Effector CD4-positive, alpha-beta T cell (primary cell): ENCODE measurements around the gene AICDA.
"Not testable (repeated sequence)": the region's sequence is repeated elsewhere in the genome, so short reads cannot be mapped to it uniquely, and the experiment has no call there.

ENCODE experiments used
- DNase-seq: peaks from one replicate; pipeline ENCODE4 v3.0.0-alpha.2; 2020

The AICDA gene

DNA sequence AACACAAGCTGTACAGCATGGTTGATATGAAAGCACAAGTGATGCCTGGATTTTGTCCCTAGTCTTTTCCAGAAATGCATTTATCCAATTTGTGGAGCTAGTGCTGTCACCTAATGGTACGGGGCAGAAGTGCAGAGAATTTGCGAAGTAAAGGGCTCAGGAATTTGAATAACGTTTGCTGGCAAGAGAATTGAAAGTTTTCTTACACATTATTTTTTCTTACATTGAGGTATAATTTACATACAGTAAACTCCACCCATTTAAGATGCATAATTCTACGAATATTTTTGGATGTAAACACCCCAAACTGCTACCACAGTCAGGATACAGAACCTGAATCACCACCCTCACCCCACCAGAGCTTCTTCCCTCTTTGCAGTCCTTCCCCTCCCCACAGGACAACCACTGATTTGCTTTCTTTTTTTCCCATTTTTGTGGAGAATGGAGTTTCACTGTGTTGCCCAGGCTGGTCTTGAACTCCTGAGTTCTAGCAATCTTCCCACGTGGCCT lies 3.5 kb downstream of the AICDA start:
- no peak for DNase-seq

DNA sequence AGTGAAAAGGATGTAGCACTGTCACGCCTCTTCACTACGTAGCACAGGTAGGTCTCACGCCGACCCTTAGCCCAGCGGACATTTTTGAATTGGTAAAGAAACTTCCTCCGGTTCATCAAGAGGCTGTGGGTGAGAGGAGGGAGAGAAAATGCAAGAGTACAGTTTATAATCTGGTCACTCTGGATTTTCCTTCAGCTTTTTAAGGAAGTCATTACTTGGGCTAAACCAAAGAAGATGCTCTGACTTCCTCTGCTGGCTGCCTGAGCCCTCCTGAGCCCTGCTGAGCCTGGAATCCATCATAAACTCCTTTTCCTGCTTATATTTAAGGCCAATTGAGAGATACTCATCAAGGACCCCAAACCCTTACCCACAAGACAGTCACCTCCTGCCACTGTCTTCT lies 5.8 kb downstream of the AICDA start:
- no peak for DNase-seq

DNA sequence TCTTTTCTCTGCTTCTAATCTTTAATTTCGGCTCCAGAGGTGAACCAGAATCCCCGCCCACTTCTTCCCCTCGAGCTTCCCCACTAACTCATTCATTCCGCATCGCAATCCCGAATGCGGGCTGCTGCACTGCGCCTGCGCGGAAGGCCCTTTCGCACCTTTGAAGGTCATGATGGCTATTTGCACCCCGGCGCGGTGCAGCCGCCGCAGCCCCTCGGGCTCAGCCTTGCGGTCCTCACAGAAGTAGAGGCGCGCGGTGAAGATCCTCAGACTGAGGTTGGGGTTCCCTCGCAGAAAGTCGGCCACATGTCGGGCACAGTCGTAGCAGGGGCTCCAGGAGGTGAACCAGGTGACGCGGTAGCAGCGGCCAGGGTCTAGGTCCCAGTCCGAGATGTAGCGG lies 7.6 kb downstream of the AICDA start:
- DNase-seq = no peak

DNA sequence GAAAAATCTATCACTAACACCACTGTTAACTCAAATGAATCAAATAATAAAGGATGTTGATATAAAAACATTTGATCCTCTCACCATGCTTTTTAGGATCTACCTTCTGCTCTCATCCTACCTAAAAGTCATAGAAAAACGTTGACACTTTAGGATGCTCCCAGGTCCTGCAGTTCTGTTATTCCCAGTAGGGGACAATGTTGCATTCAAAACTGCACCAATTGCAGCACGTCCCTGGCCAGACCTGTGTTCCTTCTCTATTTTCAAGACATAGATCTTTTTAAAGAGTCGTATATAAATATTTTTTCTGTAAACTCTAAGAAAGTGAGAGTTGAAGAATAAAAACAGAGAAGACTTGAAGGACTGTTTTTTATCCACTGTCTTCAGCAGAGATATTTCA lies 8.8 kb downstream of the AICDA start:
- no peak for DNase-seq

DNA sequence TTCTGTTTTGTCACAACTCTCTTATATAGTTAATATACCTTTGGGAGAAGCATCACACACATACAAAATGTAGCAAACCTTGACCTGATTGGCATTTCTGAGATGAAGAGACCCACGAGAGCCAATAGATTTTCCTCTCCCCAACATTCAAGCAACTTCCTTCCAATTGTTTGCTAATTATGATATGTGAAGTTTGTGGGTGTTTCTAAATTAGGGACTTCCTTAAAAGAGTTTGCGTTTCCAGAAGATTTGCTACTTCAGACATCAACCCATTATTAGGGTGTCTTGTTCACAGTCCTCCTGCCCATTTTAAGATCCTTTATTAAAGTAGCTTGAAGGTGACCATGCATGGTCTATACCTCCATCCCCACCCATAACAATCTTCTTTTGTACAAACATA lies 9.4 kb downstream of the AICDA start:
- no peak for DNase-seq

DNA sequence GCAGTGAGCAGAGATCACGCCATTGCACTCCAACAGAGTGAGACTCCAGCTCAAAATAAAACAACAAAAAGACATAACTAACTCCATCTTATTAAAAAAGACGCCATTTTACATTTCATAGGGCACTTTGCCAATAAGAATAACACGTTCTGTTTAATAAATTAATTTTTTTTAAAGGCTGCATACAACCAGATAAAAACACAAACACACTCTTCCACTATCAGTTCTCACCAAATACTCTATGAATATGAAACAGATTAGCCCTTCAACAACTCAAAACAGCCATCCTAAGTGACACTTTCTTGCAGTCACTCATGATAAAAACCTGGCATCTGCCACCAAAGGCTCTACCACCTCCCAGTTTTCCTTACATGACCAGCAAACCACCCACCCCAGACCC lies 16.1 kb downstream of the AICDA start:
- DNase-seq = no peak

DNA sequence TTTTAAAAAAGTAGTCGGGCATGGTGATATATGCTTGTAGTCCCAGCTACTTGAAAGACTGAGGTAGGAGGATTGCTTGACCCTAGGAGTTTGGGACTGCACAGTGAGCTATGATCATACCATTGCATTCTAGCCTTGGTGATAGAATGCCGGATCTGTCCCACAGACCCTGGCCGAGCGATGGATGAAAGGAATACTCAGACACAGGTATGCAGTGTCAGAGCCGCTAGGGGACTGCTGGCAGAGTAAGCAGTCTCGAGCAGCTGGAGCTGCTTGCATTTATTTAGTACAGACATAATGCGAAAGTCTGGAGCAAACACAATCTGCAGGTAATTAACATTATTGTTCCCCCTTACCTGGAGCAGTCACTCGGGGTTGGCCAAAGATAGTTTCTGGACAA lies 18.6 kb downstream of the AICDA start:
- no peak for DNase-seq

DNA sequence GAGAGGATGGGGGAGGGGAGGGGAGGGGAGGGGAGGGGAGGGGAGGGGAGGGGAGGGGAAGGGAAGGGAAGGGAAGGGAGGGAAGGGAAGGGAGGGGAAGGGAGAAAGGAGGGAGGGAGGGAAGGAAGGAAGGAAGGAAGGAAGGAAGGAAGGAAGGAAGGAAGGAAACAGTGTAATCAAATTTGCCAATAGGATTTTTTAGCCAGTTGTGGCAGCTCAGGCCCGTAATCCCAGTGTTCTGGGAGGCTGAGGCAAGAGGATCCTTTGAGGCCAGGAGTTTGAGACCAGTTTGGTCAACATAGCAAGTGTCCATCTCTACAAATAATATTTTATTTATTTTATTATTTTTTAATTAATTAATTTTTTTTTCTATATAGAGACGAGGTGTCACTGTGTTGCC lies 19.4 kb downstream of the AICDA start:
- DNase-seq = no peak

DNA sequence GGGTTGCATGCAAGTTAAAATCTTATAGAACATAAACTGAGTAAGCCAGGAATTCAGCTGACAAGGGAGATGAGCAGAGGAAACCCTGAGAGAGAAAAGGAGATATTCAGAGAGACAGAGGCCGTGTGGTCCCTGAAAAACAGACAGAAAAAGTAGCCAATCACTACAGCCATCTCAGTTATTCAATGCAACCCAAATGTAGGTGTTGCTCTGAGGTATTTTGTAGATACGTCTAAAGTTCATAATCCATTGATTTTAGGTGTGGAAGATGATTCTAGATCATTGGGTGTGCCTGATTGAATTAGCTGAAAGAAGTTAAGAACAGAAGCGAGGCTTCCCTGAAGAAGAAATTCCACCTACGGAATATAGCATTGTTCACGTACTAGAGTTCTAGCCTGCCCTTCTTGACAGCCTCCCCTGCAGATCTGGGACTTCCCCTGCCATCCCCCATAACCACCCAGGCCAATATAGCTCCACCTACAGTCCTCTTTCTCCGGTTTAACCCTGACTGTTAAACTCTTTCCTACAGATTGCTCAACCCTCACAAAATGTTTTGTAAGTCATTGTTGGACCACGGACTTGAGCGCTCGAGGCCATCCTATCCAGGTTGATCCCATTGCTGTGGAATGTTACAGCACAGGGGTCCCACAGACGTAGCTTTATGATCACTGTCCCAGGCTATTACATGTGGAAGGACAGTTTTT lies 21.7 kb downstream of the AICDA start:
- no peak for DNase-seq

DNA sequence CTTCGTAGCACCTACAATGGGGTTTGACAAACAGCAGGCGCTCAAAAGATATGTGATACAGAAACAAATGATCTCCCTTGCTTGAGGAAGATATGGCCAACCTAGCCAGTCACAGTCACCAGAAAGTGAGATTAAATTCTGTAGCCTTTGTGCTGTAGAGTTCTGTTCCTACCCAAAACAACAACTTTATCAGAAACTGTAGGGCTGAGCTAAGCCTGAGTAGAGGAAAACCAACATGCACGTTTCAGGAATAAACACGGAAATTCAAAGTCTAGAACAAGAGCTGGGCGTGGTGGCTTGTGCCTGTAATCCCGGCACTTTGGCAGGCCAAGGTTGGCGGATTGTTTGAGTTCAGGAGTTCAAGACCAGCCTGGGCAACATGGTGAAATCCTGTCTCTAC lies 23.0 kb downstream of the AICDA start:
- no peak for DNase-seq

DNA sequence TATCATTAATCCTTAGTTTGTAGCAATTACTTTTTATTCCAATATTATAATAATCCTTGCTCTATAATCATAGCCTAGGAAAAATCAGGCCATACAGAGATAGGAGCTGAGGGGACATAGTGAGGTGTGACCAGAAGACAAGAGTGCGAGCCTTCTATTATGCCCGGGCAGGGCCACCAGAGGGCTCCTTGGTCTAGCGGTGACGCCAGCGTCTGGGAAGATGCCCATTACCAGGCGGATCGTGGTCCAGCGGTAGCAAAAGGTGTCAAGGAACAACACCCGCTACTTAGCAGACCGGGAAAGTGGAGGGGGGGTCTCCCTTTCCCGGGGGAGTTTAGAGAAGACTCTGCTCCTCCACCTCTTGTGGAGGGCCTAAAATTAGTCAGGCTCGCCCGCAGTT lies 28.2 kb downstream of the AICDA start:
- not testable (repeated sequence) for DNase-seq

DNA sequence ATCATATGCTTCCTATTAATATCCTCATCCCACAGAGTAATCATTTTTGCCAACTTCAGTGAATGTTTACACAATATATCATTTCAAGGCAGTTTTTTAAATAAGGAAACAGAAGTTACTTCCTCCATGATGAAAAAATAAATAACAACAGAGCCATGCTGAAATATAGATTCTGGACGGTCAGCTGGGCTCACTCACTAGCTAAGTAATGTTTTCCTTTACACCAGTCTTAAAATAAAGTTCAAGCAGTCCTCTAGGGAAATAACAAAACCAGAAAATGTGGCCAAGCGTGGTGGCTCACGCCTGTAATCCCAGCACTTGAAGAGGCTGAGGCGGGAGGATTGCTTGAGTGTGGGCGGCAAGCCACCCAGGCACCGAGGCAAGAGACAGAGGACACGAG lies 28.7 kb downstream of the AICDA start:
- no peak for DNase-seq

DNA sequence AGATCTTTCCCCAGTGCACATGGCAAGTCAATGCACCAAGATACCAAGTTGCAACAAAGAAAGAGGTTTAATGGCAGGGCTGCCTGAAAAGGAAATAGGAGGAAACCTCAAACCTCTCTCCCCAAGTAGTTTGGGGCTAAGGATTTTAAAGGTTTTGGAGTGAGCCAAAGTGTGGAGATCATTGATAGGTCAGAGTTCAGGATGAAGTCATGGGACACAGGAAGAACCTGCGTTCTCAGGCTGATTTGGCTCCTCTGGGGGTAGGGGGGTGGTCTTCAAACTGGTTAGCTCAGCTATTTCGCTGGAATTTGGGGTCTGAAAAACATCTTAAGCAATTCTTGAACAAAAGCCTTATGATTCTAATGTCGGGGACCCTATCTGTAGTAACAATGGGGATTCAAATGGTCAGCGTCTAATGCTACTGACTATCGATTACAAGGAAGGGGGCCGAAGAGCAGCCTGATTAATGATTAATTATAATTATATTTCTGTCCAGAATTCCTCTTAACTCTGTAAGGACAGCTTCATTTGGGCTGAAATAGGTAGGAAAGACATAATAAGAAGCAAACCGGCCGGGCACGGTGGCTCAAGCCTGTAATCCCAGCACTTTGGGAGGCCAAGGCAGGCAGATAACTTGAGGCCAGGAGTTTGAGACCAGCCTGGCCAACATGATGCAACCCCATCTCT lies 31.4 kb downstream of the AICDA start:
- DNase-seq = no peak

DNA sequence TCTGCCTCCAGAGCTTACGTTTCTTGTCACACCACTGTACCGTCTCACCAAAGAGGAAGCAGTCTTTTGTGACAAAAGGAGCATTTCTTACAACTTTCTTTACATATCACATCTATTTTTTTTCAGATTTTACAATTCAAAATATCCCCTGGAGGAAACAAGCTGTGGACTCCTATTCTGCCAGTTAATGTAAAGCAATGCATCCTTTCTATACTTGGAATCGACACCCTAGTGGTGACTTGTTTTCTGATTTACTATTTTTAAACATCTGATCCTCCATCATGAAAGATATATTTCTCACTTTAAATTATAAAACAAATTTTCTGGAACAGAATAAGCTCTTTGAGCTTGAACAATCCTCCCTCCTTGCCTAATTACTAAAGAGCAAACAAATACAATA lies 34.8 kb downstream of the AICDA start:
- DNase-seq = no peak

DNA sequence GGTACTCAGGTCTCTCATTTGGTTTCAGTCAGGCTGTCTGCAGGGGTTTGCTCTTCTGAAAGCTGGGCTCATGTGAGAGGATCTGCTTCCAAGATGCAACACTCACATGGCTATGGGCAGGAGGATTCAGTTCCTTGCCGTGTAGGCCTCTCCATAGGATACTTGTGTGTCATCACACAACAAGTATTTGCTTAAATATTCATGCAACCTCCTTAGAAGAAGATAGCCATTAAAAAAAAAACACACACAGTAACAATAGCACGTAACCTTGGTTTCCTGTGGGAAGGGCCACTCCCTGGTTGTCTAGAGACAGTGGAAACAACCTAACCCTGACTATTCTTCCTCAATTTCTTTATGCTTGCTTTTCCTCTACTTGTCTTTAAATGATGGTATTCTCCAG lies 40.2 kb downstream of the AICDA start:
- DNase-seq = no peak

DNA sequence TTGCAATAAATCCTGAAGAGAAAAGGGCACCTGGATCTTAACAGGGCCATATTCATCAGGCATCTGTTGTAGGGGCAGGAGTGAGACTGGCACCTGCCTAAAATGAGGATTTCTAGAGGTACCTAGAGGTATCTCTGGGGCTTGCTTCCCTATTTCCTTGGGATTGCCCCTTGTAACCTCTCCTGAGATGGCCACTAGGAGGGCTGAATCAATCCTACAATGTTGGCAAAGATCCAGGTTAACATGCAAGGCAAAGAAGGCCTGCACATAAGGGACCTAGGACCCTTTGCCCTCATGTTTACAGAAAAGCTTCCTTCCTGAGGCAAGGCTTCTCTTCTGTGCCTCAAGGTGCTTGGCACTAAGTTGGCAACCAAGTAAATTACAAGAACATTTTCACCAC lies 46.1 kb downstream of the AICDA start:
- DNase-seq = no peak

DNA sequence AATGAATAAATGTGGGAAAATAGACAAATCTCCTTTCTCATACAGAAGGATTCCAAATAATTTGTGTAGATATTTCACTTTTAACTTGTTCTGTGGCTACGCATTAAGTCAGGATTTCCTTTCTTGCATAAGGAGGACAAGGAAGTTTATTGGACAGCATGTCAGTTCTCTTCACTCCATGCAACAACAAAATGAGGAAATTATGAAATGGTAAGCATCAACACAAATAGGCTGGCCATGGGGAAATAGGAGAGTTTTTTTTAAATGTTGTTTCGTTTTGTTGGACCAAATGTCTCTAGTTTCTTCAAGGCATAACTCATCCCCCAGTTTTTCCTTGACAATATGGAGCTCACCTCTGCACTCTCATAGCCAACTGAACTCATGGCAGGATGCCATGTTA lies 46.6 kb downstream of the AICDA start:
- DNase-seq = not testable (repeated sequence)

DNA sequence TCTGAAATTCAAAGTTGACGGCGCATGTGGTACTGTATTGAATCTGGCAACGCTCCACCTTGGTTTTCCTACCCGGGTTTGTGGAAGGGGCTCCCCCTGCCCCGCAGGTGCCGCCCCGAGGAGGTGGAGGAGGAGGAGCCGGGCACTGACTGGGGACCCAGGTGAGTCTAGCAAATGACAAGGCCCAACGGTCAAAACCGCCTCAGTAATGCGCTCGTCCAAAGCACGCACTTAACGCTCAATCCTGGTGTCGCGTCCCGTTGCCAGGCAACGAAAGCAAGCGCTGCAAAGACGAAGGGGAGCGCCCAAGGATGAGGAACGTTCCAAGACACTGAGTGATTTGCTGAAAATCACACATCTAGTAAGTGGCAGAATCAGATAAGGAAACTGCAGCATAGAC lies 48.0 kb downstream of the AICDA start:
- DNase-seq = no peak

DNA sequence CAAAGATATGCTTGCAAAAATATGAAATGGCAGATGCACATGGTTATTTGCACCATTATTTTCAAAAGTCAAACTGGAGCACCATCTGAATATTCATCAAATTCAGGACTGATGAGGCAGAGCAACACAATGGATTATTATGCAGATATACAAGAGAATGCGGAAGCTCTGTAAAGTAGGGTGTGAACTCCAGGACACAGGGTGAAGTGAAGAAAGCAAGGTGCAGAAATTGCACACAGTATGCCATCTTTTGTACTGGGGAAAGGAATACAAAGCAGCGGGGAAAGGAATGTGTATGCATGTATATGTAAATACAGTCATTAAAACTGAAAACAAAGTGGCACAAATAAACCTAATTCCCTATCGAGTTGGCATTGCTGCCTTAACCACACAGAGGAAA lies 49.3 kb downstream of the AICDA start:
- DNase-seq = no peak

DNA sequence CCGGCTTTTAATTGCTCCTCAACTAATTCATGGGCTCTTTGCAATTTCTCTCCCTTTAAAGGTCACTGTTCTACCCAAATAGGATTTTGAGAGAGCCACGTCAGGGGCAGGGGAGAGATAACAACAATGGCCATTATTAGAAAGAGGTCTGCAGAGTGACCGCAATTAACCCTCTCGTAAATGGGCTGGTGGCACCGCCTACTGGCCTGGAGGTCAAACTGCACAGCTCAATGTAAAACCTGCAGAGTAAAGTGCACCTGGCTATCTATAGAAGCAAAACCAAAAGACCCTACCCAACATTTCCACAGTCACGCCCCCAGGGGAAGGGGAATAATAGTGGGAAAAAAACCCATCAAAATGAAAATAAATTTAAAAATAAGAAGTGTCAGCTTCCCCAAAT lies 50.3 kb downstream of the AICDA start:
- DNase-seq = no peak

DNA sequence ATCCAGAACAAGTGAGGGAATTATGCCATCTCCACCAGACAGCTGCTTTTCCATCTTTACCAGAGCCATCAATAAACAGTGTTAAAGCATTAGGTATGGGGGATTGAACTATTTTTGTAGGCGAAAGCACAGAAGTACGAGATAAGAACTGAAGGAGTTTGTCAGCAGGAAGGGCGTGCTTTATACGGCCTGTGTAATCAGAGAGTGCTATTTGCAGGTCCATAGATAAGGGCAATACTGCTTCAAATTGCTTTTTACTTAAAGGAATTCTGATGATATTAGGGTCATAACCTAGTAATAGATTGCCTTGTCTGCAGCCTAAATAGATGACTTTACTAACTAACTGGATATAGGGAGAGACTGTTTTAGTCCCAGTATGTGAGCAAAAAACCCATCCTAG lies 51.6 kb downstream of the AICDA start:
- DNase-seq = no peak

DNA sequence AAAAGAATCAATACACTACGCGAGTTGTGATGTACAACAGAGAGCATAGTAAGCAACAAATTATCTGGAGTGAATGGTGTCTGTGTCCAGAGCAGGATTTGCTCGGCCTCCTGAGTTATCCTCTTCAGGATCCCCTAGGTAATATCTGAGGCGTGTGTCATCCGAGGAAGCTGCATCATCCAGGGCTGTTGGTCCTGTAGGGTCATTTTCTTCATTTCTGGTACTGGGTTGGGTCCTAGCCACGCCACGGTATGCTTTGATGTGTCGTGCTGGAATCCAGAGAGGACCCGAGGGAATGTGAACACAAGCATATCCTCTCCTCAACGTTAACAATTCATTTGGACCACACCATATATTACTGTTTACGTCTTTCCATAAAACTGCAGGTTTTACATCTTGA lies 53.0 kb downstream of the AICDA start:
- no peak for DNase-seq

DNA sequence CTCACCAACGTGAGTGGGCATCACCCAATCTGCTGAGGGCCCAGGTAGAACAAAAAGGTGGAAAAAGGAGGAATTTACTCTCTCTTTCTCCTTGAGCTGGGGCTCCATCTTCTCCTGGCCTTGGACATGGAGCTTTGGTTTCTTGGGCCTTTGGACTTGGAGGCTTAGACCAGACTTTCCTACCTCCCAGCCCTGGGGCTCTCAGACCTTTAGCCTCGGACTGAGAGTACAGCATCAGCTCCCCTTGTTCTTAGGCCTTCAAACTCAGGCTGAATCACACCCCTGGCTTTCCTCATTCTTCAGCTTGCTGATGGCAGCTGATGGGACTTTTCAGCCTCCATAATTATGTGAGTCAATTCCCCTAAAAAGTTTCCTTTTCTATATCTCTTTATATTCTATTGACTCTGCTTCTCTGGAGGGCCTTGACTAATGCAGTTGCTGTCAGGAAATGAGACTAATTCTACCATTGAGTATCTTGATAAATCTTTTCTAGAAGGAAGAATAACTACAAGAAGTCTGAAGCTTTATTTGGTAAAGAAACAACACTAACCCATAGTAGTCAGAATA lies 56.0 kb downstream of the AICDA start:
- DNase-seq = no peak

DNA sequence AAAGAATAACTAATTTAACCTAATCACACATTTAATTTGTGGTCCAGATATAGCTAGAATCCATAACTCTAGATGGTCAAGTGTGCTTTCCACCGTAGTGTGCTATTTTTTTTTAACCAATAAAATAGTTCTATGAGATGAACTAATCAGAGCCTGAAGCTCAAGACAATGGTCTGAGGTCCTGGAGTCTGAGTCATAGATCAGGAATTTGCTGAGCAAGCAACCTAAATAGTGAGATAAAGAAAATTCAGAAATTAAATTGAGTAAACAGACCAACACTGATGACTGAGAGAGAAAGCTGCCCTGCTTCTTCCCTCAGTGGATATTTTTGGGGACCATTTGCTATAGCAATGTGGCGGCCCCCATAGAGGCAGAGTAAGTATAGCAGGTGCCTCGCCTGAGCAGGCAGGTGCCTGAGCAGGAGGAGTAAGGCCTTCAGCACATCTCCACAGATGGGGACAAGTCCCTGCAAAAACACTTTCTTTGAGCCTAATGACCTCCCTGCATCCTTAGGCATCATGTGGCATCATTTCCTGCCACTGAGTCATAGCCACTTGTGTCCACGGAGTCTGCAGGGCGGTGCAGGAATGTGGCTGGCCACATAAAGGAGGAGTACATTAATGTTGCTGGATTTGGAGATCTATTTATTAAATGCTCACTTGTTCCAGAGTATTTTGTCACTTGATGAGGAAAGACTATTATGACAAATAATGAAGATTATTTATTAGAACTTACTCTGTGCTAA lies 58.0 kb downstream of the AICDA start:
- DNase-seq = no peak
